ENCODE data around the gene CFAP20DC.

- TF ChIP-seq, protein P1, sequence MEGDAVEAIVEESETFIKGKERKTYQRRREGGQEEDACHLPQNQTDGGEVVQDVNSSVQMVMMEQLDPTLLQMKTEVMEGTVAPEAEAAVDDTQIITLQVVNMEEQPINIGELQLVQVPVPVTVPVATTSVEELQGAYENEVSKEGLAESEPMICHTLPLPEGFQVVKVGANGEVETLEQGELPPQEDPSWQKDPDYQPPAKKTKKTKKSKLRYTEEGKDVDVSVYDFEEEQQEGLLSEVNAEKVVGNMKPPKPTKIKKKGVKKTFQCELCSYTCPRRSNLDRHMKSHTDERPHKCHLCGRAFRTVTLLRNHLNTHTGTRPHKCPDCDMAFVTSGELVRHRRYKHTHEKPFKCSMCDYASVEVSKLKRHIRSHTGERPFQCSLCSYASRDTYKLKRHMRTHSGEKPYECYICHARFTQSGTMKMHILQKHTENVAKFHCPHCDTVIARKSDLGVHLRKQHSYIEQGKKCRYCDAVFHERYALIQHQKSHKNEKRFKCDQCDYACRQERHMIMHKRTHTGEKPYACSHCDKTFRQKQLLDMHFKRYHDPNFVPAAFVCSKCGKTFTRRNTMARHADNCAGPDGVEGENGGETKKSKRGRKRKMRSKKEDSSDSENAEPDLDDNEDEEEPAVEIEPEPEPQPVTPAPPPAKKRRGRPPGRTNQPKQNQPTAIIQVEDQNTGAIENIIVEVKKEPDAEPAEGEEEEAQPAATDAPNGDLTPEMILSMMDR (IDR thresholded peaks at IDR 0.05) = no peak
- no peak for TF ChIP-seq POLR2A (IDR thresholded peaks at IDR 0.05)
Observed at GRCh38 chr3:58693940-58694850, 355.6 kb downstream of the CFAP20DC start.

All from vagina (tissue), 2 donors.